ELR (cell line): ENCODE data around the gene DNAI7.

Experiments used
- DNase-seq: peaks from one replicate; pipeline ENCODE4 v3.0.0-alpha.2; 2015; ENCODE audit warnings: low read depth

The DNAI7 gene

DNA sequence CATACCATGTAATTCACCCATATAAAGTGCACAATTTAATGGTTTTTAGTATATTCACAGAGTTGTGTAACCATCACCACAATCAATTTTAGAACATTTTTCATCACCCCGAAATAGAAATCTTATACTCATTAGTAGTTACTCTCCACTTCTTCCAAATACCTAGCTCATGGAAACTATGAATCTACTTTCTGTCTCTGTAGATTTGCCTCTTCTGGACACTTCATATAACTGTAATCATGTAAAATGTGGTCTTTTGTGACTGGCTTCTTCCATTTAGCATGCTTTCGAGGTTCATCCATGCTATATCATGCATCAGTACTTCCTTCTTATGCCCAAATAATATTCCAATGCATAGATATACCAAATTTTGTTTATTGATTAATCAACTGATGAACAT lies 10.8 kb downstream of the DNAI7 start:
- DNase-seq = no peak

DNA sequence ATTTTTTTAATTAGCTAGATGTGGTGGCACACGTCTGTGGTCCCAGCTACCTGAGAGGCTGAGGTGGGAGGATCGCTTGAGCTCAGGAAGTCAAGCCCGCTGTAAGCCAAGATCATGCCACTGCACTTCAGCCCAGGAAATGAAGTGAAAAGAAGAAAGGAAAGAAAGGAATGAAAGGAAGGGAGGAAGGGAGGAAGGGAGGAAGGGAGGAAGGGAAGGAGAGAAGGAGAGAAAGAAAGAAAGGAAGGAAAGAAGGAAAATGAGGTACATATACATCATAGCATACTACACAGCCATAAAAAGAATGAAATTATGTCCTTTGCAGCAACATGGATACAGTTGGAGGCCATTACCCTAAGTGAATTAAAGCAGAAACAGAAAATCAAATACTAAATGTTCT lies 12.2 kb downstream of the DNAI7 start:
- no peak for DNase-seq

DNA sequence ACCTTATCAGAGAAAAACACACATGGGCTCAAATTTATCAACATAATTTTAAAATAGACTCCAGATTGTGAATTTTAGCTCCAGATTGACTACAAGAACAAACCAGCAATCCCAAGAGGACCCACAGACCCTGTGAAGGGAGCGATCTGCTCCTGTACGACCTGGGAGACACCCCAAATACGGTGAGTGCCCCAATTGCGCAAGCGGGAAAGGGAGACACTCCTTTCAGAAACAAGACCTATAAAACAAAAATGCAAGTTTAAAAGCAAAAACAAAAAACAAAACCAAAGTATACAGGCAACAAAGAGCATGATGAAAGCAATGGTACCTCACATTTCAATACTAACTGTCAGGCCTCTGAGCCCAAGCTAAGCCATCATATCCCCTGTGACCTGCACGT lies 32.1 kb downstream of the DNAI7 start:
- no peak for DNase-seq

DNA sequence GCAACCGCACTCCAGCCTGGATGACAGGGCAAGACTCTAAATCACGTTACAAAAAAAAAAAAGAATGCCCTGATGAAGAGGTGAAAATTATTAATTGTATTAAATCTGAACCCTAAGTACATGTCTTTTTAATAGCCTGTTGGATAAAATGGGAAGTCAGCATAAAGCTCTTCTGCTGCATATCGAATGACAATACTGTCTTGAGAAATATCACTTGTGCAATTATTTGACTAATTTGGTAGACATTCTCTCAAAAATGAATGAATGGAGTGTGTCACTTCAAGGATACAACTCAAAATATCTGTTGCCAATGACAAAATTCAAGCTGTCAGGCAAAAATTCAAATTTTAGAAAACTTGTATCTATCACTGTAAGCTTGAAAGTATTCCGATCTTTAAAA lies 38.9 kb downstream of the DNAI7 start:
- DNase-seq = no peak

DNA sequence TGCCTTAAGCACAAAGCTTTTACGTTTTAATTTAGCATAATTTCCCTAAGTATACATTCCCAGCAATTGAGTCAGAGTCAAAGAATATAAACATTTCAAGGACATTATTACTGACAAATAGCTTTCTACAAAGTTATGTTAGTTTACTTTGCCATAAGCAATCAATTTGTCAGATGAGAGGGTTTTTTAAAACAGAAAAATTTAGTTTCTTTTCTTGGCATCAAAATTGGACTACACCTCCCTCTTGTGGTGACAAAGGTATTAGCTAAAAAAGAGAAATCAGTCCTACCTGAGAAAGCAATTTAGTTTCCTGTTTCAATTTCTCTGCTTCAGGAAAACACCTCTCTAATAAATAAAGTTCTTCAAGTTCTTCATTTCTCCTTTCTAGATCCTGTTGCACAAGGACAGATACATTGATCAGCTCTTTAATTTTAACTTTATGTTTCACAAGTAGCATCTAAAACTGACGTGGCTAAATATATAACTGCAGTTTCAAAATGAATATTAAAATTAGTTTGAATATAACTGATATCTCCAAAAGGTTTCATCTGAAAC lies 39.9 kb downstream of the DNAI7 start:
- DNase-seq = peak; percentile 77

DNA sequence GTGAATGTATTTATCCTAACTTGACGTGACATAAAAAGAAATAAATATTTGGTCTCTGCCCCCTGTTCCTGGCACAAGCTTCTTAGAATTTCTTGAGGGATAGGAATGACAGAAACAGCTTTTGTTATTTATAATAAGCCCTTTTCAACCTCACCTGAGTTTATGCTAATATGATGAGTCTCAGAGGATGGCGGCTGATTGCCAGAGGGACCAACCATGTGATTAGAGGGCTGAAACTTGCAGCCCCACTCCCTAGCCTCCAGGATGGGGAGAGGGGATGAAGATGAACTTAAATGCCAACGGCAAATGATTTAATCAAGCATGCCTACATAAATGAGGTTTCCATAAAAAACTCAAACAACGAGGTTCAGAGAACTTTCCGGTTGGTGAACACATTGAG lies 42.9 kb downstream of the DNAI7 start:
- no peak for DNase-seq

DNA sequence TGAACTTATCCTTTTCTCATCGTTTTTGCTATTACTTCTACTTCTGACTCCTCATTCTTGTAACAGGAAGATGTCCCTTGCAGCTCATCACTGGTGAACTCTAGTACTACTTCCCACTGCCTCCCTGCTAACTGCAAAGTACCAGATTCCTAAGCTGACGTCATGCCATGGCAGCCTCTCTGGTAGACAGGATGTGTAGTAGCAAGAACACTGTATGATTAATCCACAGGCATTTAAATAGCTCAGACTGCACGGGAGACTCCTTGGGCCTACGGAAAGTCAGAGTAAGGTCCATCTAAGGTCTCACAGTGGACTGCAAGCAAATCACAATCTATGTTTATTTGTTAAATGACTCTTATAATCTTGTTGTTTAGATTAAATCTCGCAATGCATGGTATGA lies 43.5 kb downstream of the DNAI7 start:
- DNase-seq = peak; percentile 96

DNA sequence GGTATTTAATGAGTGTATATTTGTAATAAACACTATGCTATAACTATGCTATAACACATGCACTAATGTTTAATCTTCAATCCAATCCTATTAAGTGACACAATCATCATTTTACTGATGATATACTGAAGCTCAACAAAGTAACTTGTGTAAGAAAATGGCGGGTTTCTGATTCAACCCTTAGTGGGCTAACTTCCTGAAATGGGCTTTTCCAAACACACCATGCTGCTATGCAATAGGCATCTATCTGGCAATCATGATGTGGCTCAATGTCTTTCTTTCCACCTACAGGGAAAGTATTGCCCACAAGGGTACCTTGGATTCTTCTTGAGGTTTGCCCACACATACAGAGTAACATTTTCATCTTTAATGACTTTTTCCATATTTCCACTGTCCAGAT lies 48.3 kb downstream of the DNAI7 start:
- no peak for DNase-seq

DNA sequence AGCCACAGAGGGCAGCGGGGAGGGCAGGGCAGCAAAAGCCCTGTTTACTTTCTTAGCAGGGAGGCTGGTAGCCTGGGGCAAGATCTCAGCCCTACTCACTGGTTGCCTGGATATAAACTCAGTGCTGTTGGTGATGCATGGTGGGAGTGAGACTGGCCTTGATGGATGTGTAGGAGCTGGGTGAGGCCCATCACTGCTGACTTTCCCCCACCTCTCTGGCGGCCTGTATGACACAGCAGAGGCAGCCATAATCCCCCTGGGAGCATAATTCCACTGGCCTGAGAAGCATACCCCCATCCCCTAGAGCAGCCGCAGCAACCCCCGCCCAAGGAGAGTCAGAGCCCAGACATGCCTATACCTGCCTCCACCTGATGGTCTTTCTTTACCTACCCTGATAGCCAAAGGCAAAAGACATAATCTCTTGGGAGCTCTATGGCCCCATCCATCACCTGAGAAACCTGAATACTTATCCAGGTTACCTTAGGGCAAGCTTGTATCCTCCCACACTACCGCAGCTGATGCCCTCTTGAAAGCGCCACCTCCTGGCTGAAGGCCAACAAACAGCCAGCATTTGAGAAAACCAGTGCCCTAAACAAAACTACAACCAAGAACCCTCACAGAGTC lies 59.3 kb downstream of the DNAI7 start:
- DNase-seq = peak; percentile 6

DNA sequence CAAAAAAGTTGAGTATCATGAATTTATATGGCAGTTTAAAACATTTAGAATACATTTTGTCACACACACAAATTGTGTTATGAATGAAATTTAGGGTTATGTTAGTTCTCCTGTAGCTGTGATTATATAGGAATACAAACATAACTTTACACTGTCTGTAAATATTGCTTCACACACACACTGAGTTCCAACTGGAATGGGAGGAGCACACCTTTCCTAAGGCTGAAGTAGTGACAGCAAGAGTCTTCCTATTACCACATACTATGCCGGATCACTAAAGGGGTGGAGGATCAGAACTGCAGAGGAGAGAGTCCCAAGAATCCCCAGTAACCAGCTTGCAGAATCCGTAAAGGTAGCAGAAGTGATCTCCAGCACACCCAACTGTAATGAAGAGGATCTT lies 63.7 kb downstream of the DNAI7 start:
- DNase-seq = no peak

DNA sequence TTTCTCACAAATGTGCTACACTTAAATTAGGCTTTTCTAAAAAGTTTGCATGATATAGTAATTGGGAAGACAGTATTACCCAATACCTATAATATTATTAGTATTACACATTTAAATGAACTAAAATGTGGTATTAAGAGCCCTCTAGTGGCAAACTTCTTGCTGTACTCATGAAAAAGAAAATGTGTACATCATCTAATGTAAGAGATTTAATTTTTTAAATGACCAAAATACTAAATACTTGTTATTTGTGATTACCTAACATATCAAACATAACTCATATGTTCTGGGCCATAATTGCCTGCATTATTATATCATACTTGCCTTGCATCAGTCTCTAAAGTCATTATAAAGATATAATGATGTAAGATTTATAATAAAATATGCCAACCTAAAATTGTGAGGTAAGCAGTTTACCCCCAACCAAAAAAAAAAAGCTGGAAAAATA lies 64.2 kb downstream of the DNAI7 start:
- DNase-seq = peak; percentile 76

DNA sequence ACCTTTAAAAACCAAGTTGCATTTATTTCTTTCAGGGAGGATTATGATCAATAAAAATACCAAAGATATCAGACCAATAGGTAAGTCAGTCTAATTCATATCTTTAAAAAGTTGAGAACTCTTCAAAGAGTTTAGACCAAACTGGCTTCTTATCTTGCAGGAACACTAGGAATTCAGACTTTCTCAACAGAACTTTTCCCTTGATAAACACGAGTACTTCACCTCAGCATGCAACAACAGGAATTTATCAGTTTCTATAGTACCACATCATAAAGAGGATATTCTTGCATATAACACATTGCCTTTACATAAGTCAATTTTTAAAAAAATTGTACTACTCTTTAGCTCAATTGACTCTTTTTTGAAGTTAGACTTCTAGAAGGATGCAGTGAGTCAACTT lies 68.2 kb downstream of the DNAI7 start:
- DNase-seq = no peak

DNA sequence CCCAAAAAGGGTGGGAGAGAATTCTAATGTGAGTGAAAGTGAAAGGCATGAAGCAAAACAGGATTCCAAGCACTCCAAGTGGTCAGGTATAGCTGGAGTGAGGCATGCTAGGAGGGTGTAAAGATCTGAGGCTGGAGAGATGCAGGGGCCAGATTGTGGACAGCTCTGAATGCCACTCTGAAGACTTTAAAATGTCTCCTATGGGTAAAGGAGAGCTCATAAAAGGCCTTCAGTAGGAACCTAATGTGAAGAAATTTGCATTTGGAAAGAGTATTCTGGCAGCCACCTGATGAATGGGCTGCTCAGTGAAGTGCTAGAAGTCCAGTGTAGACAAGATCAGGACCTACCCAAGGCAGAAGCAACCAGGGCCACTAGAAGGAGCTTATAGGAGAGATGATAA lies 68.9 kb downstream of the DNAI7 start:
- DNase-seq = no peak

DNA sequence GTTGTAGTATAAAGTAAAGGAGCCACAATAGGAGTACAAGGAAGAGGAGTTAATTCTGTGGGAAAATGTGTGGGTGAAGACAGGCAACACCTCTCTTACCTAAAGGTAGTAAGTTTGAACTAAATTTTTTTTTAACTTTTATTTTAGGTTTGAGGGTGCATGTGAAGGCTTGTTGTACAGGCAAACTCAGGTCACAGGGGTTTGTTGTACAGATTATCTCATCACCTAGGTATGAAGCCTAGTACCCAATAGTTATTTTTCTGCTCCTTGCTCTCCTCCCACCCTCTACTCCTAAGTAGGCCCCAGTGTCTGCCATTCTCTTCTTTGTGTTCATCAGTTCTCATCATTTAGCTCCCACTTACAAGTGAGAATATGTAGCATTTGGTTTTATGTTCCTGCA lies 70.5 kb downstream of the DNAI7 start:
- no peak for DNase-seq

DNA sequence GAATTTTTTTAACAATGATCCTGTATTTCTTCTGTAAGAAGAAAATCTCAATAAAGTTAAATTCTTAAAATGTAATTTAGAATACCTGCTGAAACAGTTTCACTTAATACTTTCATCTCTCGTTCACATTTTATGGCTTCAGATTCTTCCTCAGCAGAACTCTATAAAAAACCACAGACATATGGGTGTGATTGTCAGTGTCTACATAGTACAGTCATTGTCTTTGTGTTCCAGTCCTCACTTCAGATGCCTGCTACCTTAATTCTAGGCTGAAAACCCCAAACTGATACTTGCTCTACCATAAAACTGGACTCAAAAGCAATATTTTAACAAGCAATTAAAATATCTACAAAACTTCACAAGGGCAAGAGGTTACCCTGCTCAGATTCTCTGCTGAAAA lies 71.8 kb downstream of the DNAI7 start:
- DNase-seq = no peak

DNA sequence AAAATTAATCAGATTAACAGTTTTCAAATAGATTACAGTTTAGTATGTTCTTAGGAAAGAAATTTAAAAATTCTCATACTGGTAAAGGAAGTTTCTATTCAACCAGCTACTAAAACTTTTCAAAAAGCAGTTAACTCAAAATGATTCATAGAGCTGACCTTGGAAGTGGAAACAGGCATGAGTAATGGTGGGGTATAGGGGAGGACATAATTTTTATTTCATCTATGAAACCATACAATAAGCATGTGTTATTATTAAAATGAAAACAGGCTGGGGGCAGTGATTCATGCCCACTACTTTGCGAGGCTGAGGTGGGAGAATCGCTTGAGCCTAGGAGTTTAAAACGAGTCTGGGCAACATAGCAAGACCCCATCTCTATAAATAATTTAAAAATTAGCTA lies 73.0 kb downstream of the DNAI7 start:
- DNase-seq = peak; percentile 44

DNA sequence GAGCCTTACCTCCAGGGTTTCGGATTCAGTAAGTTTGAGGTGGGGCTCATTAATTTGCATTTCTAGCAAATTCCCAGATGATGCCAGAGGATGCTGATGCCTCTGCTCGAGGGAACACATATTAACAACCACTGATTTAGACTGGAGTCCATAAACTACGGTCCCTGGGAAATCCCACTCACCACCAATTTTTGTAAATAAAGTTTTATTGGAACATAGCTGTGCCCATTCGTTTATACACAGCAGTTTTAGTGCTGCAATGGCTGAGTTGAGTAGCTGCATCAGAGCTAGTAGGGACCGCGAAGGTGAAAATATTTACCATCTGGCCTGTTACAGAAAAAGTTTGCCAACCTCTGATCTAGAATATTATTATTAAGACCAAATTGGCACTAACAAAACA lies 73.8 kb downstream of the DNAI7 start:
- DNase-seq = no peak

DNA sequence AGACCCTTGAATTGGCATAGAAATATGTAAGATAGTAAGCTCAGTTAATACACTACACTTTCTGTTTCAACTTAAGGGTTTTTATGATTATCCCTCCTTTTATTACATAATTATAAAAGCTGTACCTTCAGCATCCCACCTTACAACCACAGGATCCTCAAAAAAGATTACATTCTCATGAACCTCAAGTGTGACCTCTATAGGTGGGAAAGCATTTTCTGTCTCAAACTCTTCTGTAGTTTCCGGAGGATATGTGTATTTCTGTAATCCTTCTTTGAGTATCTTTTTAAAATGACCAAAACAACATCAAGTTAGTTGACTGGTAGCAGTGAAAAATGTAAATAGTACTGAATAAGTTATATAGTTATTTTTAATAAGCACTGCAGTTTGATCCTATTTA lies 75.9 kb downstream of the DNAI7 start:
- peak; percentile 12 for DNase-seq

DNA sequence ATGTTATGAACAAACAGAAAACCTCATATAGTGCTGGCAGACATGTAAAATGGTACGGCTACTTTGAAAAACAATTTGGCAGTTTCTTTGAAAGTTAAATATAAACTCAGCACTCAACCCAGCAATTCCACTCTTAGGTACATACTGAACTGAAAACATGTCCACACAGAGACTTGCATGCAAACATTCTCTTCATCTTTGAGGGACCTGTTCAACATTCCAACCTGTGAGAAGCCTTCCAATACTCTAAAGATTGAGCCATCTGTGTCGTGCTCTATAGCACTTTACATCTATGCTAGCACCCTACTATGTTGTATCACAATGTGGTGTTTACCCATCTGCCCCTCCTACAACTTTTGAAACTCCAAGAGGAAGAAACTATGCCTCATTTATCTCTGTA lies 79.3 kb downstream of the DNAI7 start:
- DNase-seq = no peak

DNA sequence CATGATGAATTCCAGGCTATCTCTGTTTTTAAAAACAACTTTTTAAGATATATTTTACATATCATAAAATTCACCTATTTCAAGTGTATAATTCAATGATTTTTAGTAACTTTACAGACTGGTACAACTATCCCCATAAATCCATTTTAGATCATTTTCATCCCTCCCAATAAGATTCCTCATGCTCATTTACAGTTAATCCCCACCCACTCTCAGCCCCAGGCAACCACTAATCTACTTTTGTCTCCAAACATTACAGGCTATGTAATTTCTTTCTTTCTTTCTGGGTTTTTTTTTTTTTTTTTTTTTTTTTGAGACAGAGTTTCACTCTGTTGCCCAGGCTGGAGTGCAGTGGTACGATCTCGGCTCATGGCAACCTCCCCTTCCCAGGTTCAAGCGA lies 81.3 kb downstream of the DNAI7 start:
- no peak for DNase-seq

DNA sequence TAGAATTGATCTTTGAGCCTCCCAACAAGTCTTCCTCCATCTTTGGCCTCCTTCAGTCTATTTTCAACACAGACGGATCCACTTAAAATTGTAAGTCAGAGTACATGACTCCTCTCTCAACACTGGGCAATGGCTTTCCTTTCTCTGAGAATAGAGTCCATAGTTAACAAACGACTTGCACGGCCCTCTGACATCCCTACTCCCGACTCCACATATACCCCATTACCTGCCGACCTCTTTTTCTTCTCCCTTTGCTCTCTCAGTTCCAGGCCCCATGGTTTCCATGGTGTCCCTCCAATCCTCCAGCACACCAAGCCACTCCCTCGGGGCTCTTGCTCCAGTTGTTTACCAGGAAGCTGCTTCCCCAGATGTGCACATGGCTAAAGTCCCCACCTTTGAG lies 84.7 kb downstream of the DNAI7 start:
- DNase-seq = no peak

DNA sequence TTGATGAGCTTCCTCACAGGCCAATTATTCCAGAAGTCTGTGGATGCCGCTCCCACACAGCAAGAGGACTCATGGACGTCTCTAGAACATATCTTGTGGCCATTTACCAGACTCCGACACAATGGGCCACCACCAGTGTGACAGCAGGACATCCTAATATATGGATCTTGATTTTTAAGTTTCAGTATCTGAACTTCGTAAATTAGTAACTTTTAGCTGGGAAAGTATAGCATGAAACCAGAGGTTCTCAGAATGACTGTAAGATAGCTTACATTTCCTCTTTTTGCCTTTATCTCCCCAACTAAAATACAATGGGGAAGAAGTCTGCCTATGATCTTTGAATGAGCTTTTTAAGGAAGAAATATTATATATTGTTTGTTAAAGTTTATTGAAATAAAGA lies 87.0 kb downstream of the DNAI7 start:
- no peak for DNase-seq

DNA sequence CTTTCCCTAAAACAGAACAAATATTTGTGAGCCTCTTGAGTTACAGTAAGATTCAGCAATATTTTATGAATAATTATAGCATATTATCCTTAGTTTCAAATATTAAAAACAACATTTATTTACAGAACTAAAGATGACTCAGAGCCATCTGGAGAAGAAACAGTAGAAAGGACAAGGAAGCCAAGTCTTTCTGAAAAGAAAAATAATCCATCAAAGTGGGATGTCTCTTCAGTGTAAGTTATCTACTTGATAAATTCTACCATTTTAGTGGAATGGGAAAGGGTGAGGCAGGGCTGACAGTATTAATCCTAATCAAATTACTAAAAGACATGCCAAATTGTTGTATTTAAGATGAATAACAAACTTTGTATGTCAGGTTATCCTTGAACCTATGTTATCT lies 88.1 kb downstream of the DNAI7 start:
- DNase-seq = no peak

DNA sequence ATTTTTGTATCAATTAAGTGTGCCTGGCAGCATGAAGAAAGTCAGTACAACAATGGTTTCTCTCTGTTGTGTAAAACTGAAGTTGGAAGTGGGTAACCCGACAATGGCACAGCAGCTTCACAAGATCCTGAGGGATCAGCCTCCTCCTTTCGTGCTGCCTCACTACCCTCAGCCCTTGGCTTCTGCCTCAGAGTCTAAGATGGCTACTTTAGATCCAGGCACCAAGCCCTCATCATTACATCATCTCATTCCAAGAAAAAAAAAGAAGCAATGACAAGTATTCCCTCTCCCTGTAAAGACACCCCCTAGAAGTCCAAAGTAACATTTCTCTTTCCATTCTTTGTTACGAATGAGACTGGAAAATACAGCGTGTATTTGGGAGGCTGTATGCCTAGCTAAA lies 92.6 kb downstream of the DNAI7 start:
- DNase-seq = no peak

DNA sequence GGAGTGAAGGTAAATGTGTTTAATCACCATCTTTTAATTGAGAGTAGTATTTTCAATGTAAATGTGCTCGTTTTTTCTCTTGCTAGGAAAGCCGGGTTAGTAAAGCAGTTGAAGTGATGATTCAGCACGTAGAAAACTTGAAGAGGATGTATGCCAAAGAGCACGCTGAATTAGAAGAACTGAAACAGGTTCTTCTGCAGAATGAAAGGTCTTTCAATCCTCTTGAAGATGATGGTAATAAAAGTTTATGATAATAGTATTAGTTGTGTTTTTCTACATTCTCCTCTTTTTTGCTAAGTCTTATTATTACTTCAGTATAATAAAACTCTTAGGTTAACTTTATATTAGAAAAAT lies 93.9 kb downstream of the DNAI7 start:
- DNase-seq = no peak
